ENCODE results near the gene CHDH.

The CHDH gene

DNA sequence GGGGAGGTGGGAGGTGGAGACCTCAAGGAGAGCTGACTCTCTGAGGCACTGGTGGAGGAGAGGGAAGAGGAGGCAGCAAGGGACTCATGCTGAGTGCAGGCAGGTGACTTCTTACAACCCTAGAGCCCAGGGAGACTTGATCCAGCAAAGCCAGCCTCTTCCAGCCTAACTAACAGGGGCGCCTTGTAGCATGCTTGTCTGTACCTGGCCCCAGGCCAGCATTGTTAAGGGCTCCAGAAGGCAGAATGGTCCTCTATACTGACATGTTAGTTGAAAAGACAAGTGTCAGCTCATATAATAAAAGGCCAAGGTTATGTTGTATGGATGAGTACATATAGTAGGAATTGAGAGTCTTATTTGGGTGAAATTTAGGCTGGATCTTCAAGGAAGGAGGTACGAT lies 65.4 kb downstream of the CHDH start:
- no peak for DNase-seq

DNA sequence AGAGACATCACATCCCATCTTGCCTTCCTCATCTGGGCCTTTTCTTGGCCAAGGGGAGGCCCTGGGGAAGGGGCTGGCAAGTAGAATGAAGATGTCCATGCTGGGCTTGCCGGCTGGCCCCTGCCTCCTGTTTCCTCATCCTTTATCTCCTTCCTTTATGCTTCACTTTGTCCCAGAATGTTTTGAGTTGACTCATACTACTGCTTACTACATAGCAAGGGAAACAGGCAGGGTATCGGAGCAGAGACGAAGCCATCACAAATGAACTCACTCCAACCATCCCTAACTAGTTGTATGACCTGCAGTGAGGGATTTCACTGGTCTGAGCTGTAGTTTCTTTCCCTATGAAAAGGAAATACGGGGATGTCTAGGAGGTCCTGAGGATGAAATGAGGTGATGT lies 66.0 kb downstream of the CHDH start:
- DNase-seq, result no peak

DNA sequence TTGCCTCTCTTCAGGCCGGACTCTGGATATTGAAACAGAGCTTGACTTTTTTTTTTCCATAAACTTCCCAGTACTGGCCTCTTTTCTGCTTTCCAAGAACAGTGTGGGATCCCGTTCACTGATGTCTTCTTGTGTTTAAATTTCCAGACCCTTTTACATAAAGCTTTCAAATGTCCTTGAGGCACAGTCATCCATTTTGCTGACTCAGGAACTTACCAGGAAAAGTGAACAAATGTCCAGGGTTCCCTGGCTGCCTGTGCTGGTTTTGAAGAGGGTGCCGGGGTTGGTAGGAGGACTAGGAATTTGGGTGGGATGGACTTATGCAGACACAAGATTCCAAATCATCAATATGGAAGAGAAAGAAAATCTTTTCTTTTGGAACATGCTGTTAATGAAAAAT lies 68.1 kb downstream of the CHDH start:
- no peak for DNase-seq

DNA sequence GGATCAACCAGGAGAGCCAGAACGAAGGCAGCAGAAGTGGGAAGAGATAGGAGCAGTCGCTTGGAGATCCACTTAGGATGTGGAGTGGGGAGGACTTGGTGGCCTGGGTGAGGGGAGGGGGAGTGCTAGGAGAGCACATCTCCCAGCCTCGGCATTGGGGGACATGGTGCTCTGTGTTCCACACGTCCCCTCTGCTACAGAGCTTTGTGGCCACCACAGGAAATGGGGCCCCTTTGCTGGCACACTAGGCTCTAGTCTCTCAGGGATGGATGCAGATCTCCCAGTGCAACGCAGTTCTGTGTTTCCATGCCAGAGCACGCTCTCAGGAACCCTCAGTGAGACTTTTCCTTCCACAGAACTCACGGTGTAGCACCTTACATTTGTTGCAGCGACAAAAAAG lies 68.8 kb downstream of the CHDH start:
- no peak for DNase-seq

DNA sequence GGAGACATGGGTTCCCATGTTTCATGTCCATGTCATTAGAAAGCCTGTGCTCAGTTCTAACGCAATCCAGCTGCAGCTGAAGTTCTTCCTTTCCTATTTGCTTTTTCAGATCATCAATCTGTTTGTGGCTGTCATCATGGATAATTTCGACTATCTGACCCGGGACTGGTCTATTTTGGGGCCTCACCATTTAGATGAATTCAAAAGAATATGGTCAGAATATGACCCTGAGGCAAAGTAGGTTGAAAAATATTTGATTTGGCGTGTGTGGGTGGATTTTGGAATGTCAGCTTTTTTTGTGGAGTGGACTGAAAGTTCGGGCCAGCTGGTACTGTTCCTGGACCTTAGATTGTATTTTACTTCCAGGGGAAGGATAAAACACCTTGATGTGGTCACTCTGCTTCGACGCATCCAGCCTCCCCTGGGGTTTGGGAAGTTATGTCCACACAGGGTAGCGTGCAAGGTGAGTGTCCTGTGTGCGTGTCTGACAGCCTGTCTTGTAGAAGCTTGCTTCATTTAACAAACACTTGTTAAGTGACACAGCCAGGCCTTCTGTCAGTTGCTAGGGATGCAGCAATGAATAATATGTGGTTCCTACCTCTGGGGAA lies 69.6 kb downstream of the CHDH start:
- DNase-seq, result no peak

DNA sequence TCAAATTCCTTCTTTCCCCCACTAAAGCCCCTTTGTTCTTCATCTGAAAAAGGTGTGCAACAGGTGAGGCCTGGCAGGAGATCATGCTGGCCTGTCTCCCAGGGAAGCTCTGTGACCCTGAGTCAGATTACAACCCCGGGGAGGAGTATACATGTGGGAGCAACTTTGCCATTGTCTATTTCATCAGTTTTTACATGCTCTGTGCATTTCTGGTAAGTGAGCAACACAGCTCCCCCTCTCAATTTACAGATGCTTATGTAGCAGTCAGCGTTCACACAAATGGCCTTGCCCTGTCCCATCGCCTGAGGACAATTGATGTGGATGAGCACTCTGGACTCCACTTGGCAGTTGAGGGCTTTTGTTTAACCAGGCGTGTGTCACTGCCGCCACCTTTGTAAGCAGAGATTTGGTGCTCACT lies 70.4 kb downstream of the CHDH start:
- DNase-seq, result no peak

DNA sequence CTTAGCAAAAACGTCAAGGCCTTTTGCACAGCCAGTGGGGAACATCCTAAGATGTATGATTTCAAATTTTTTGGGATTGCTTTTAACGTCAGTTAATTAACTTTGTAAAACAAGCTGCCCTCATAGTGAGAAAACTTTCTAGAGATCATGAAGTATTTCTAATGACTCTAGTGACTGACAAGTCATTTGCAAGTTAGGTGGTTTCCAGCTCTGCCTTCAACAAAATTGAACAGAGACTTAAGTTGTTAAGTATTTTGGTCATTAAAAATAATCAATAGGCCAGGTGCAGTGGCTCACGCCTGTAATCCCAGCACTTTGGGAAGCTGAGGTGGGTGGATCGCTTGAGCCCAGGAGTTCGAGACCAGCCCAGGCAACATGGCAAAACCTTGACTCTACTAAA lies 71.2 kb downstream of the CHDH start:
- no peak for DNase-seq

DNA sequence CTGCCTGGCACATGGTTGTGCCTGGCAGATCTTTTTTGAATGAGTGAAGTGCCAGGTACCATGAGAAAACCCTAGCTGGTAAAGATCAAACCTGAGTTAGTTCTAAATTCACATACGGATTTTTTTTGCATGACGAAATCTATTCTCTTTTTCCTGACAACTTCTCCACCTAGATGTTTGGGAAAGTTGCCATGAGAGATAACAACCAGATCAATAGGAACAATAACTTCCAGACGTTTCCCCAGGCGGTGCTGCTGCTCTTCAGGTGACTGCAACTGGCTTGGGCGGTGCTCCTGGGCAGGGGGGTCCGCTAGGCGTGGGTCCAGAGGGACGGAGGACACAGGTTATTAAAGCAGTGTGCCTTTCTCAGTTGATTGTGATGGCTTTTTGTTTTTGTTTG lies 71.8 kb downstream of the CHDH start:
- DNase-seq, result no peak

DNA sequence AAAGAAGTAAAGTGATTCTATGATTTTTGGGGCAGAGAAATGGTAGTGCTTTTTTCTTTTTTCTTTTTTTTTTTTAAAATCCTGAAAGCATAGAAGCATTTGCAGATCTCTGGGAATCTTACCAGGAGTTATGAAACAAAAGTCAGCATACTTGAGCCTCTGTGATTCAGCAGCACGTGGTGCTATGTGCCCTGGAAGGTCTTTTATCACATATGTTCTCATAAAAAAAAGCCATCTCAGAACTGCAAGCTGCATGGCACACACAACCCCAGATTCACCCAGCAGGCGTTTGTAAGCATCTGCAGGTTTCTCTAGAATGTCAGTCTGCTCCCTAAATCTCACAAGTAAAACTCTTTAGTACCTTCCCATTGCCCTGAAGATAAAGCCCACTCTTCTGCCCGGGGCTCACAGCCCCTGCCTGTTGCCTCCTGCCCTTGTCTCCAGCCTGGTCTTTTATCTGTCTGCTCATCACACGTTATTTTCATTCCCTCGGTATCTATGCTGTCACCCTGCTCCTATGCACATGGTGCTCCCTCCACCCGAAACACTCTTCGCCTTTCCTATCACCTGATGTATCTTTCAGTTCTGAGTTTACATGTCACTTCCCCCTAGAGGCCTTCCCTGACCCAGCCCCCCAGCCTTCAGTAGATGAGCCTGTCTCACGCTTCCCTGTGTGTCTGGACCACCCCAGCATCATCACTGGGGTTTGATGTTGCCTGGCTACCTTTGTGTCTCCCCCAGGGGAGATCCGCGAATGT lies 72.4 kb downstream of the CHDH start:
- DNase-seq, result peak; percentile 20

DNA sequence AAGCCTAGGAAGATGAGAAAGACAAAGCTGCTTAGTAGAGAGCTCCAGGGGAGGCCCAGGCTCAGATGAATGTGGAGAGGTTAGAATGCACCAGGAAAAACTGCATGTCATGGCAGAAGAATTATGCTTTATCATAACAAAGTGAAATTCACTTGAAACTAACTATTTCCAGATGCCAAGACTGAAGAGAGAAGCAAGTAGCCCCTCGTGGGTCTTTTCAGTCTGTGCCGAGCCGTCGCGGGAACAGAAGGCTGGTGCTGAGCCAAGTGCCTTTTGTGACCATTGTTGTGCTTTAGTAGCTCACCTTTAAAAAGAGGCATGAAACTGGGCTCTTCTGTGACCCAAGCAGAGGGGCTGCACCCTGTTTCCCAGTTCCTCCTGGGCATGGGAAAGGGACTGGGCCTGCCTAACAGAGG lies 73.2 kb downstream of the CHDH start:
- DNase-seq, result no peak

DNA sequence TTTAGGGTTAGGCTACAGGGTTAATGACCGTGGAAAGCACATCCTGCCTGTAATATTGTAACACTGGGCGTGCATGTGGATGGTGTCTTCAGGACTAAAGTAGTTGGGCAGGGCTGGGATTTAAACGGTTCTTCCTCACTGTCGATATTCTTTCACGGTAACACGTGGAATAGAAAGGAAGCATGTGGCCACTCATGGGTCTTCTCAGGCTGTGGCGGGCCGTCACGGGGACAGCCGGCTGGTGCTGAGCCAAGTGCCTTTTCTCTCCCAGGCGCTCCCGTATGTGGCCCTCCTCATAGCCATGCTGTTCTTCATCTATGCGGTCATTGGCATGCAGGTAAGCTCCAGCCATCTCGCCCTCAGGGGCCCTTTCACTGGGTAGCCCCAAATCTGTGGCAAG lies 73.7 kb downstream of the CHDH start:
- DNase-seq, result no peak

DNA sequence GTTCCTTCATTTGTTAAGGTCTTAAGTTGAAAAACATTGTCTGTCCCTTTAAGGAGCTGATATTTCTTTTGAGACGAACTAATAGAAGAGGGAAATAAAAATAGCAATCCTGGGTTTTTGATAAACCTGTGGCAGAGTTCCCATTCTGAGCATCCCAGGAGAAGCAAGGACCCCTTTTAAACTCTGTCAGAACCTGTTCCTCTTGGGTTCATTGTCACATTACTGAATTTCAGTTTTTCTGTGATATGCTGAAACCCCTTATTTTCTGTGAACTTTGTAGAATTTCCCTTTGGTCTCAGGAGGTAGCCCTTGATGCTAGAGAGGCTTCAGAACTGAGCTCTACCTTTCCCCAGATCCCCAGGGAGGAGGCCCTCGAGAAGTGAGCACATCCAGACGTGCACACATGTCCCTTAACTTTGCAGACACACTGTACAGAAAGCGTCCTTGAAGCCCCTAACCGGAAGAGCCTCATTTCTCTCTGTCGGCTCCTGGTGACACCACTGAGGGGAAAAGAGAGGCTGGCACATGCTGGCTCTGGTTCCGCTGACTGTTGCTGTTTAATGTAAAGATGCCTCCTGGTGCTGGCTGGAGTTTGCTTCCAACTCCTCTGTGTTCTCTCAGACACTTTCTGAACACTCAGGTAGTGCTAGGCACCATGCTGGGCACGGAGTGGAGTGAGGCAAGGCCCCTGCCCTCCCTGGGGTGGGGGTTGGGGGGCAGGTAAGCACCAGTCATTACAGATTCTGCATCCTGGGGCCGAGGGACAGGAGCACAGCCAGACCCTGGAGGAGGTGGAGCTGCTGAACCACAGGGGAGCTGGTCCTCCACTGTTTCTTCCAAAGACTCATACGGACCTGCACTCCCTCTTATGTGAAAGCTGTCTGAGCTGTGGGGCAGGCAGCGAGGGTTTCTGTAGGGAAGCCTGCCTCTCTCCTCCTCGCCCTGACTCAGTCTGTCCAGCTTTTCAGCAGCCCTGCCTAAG lies 77.5 kb downstream of the CHDH start:
- DNase-seq, result no peak

DNA sequence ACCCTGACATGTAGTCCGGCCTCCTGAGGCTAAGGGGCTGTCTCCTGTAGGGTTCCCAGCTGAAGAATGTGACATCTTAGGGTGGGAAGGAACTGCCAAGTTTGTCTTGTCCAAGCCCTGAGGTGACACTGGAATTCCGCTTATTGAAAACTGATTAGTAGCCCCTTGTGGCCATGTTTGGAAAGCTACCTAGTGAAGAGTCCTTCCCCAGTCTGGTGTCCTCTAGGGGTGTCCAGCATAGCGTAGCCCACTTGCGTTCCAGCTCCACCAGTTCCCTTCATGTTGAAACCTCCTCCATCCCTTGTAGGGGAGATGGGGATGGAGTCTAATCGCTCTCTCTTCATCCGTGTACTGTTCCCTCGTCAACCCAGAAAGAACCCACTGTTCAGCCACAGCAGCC lies 79.5 kb downstream of the CHDH start:
- DNase-seq, result no peak

DNA sequence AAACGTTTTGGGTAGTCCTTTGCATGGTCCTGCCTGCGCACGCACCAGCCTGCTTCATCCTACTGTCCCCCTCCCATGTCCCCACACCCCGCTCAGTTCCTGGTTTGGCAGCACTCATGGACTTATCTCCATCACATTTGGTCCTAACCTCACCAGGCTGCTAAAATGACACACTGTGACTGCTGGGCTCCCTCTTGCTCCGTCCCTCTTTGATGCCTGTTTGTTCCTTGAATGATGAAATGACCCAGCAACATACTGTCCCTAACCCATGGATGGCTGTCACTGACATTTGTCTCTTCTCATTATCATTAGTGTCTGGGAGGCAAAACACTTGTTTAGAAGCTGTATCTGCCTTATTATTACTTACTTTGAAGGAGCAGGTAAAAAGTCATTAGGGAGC lies 80.5 kb downstream of the CHDH start:
- DNase-seq, result no peak

DNA sequence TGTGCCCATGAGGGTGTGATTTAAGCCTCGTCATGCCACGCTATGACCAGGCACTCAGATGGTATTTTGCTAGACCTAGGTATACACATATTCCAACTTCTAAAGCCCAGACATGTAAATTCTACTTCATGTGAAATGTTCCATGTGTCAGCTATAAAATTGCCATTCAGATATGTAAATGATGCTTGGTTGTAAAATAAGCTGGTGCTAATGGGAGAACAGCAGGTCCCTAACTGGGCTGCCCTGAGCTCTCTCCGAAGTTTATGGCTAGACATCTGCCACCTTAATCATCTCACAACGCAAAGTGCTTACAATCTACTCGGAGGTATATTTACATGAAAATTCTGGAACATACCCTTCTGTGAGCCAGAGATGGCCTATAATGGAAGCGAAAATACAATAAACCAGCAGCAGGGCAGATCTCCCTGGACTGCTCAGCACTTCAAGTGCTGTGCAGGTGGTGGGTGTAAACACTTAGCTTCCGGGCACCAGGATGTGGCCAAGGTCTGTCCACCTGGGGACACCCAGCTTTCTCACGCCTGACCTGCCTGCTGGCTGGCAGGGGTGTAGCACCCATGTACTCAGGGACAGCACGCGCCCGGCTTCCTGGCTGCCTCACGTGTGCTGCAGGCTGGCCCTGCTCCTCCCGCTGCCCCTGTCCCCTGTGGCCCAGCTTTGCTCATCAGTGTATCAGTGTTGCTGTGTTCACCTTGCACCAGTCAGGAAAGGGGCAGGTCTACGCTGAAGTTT lies 82.0 kb downstream of the CHDH start:
- no peak for DNase-seq

DNA sequence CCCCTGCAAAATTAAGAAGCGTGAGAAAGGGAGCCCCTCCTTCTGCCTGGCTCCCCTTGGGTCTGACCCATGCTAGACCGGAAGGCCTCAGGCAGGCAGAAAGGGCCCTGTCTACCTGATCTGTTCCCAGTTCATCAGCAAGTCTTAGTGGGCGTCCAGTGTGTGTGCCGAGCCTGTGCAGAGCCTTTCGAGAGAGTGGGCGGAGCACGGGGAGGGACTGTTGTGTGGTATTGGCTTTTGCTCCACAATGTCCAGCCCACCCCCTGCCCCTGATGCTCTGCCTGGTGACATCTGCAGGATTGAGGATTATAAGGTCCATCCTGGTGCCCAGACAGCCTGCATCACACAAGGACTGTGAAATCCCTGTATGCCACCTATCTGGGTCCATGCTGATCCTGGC lies 82.9 kb downstream of the CHDH start:
- DNase-seq, result no peak

Data from inflammatory macrophage treated with lipopolysaccharide for 4 hours (primary cell).